Measurements from ENCODE around the gene PNMA8A. TPM values are rescaled to one million over a fixed set of nuclear protein-coding genes. Genes with fewer than 3 reads are reported as not detected.

Gene PNMA8A
- polyA plus RNA-seq, 1 of the 3 experiments (the other 2 are of a cell fraction): 10.2 TPM

GRCh38 chr19:46517471-46517870 lies 46.1 kb upstream of the PNMA8A start:
- WGBS (ENCODE audit: low lambda C conversion rate): 85% methylated on average over 6 of the region's 6 CpGs
- ChIA-PET POLR2A (no interaction called here), CTCF (interaction anchor here (0.6 to 9.7 kb wide), 9 partner anchors 9 to 137 kb away, joined by 3 to 134 read pairs (median 8); no protein-coding TSS in a partner anchor)
- Histone ChIP-seq H3K79me2 (ENCODE audit: insufficient read depth) (no peaks in the 10 kb centered on the region), H3K9me2 (no peaks in the 10 kb centered on the region), H4K20me1 (ENCODE audit: insufficient read depth) (no peaks in the 10 kb centered on the region), H3K9me3 (no peaks in the 10 kb centered on the region), H3F3A (replicated peaks; ENCODE audit: insufficient read depth) (no peaks in the 10 kb centered on the region), H3K4me3 (ENCODE audit: low read depth in 2 of 2, low read length in 1 of 2) (no peak overlapping the region), H3K27me3 (ENCODE audit: insufficient read depth) (no peaks in the 10 kb centered on the region; the same call in 1 of the 2 replicates), H3K36me3 (replicated peaks in 1 of 2; ENCODE audit: control insufficient read depth in 1 of 2, insufficient read depth in 2 of 2, low read length in 1 of 2) (no peaks in the 10 kb centered on the region), H3K27ac (ENCODE audit: low read depth in 2 of 2, low read length in 1 of 2) (no peak overlapping the region), H3K4me1 (ENCODE audit: control insufficient read depth in 1 of 2, insufficient read depth in 2 of 2, low read depth in 1 of 2, low read length in 1 of 2) (no peaks in the 10 kb centered on the region), H2AFZ (ENCODE audit: low read depth) (no peak overlapping the region), H3K9ac (no peak overlapping the region), H3K4me2 (no peak overlapping the region)
- no peak for TF ChIP-seq PBX3 (IDR thresholded peaks at IDR 0.05)
- TF ChIP-seq EZH2phosphoT487 (IDR thresholded peaks at IDR 0.05; ENCODE audit: borderline replicate concordance, low read depth): no peak
- no peak for TF ChIP-seq YY1 (IDR thresholded peaks at IDR 0.05; ENCODE audit: low read depth)
- DNase-seq: no peak

DNA sequence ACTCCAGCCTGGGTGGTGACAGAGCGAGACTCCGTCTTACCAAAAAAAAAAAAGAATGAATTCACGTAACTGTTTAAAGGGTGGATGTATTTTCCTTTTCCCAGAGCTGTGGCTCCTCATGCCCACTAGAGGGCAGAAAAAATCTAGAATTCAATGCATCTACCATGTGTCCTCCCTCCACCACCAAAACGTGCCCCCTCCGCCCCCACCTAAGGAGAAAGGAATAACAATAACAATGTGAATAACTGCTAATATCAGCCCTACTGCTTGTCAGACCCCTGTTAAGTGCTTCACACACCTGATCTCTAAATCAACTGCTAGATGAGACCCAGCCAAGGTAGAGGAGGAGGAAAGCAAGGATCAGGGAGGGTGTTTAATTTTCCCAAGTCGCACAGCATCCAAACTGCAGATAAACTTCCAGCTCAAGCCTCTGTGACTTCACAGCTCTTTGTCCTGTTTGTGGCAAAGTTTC lies 44.6 kb upstream of the PNMA8A start:
- Histone ChIP-seq H3K9me3 (no peaks in the 10 kb centered on the region), H3K4me3 (ENCODE audit: low read depth in 2 of 2, low read length in 1 of 2) (no peak overlapping the region), H3K79me2 (ENCODE audit: insufficient read depth) (no peaks in the 10 kb centered on the region), H3K27ac (ENCODE audit: low read depth in 2 of 2, low read length in 1 of 2) (no peak overlapping the region), H2AFZ (ENCODE audit: low read depth) (no peak overlapping the region), H3K4me2 (no peak overlapping the region), H4K20me1 (ENCODE audit: insufficient read depth) (no peaks in the 10 kb centered on the region), H3K27me3 (ENCODE audit: insufficient read depth) (no peaks in the 10 kb centered on the region; the same call in 1 of the 2 replicates), H3K4me1 (ENCODE audit: control insufficient read depth in 1 of 2, insufficient read depth in 2 of 2, low read depth in 1 of 2, low read length in 1 of 2) (no peaks in the 10 kb centered on the region), H3F3A (replicated peaks; ENCODE audit: insufficient read depth) (no peaks in the 10 kb centered on the region), H3K9me2 (no peaks in the 10 kb centered on the region), H3K36me3 (replicated peaks in 1 of 2; ENCODE audit: control insufficient read depth in 1 of 2, insufficient read depth in 2 of 2, low read length in 1 of 2) (no peaks in the 10 kb centered on the region), H3K9ac (no peak overlapping the region)
- peak; percentile 77 for DNase-seq
- TF ChIP-seq CTCF (IDR thresholded peaks at IDR 0.05) (peak; percentile 80), MAX (IDR thresholded peaks at IDR 0.05; ENCODE audit: low read depth) (no peak), TEAD4 (IDR thresholded peaks at IDR 0.05; ENCODE audit: borderline replicate concordance, insufficient read depth) (no peak), POLR2AphosphoS5 (IDR thresholded peaks at IDR 0.05; ENCODE audit: low read depth, low read length) (no peak), SMC3 (IDR thresholded peaks at IDR 0.05; ENCODE audit: low read depth, low read length) (peak; percentile 40), MXI1 (IDR thresholded peaks at IDR 0.05; ENCODE audit: low read depth, low read length) (peak; percentile 30; the same call in 1 of the 2 replicates), ELF1 (IDR thresholded peaks at IDR 0.05) (no peak), RAD21 (IDR thresholded peaks at IDR 0.05; ENCODE audit: low read length) (peak; percentile 58)
- TF ChIP-seq, protein P1, sequence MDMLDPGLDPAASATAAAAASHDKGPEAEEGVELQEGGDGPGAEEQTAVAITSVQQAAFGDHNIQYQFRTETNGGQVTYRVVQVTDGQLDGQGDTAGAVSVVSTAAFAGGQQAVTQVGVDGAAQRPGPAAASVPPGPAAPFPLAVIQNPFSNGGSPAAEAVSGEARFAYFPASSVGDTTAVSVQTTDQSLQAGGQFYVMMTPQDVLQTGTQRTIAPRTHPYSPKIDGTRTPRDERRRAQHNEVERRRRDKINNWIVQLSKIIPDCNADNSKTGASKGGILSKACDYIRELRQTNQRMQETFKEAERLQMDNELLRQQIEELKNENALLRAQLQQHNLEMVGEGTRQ (IDR thresholded peaks at IDR 0.05; ENCODE audit: borderline replicate concordance, low read depth, low read length): no peak
- CTCF ChIA-PET: interaction anchor here (0.7 to 9.7 kb wide), 35 partner anchors 8 to 235 kb away, joined by 3 to 134 read pairs (median 5); partner anchors contain the start of gene PNMA8B
- 6% methylated on average over 6 of the region's 6 CpGs for WGBS (ENCODE audit: low lambda C conversion rate)
- POLR2A ChIA-PET: no interaction called here
